ENCODE data around the gene STH.

STH gene

DNA sequence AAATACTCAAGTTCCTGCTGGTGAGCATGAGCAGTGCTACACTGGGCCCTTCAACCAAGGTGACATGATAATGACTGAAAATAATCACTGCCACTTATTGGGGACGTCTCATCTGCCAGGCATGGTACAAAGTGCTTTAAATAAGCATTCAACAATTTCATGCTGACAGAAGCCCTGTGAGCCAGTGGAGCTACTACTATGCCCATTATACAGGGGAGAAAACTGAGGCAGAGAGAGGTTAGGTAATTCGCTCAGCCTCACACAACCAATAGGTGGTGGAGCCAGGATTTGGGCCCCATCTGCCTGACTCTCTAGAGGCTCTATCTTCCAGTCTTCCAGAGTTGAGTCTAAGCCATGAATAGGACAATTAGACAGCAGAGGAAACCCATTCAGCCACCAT, 30.3 kb upstream of the STH start:
- DNase-seq: no peak

DNA sequence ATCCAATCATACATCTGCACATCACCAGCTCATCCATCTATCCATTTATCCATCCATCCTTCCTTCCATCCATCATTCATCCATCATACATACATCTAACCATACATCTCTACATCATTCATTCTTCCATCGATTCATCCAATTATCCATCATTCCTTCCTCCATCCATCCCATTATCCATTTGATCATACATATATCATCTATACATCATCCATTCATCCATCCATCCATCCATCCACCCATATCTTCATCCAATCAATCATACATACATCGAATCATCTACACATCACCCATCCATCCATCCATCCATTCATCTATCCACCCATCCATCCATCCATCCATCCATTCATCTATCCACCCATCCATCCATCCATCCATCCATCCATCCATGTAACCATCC, 29.3 kb upstream of the STH start:
- no peak for DNase-seq

DNA sequence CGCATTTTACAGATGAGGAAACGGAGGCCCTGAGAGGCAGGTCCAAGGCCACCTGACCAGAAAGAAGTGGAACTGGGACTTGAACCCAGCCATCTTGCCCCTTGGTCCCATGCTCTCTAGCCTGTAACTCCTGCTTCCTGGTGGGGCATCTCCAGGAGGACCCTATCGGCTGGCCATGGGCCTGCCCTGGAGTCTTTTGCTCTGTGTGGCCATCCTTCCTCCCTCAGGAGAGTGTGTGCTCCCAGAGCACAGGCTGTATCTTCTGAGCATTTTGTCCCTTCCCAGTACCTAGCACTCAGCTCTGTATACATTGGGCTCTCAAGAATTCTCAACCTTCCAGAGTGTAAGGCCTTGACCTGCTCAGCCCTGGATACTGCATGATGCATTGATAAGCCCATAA, 28.4 kb upstream of the STH start:
- no peak for DNase-seq

DNA sequence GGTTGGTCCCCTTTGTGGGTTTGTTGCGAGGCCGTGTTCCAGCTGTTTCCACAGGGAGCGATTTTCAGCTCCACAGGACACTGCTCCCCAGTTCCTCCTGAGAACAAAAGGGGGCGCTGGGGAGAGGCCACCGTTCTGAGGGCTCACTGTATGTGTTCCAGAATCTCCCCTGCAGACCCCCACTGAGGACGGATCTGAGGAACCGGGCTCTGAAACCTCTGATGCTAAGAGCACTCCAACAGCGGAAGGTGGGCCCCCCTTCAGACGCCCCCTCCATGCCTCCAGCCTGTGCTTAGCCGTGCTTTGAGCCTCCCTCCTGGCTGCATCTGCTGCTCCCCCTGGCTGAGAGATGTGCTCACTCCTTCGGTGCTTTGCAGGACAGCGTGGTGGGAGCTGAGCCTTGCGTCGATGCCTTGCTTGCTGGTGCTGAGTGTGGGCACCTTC, 27.3 kb upstream of the STH start:
- no peak for DNase-seq

DNA sequence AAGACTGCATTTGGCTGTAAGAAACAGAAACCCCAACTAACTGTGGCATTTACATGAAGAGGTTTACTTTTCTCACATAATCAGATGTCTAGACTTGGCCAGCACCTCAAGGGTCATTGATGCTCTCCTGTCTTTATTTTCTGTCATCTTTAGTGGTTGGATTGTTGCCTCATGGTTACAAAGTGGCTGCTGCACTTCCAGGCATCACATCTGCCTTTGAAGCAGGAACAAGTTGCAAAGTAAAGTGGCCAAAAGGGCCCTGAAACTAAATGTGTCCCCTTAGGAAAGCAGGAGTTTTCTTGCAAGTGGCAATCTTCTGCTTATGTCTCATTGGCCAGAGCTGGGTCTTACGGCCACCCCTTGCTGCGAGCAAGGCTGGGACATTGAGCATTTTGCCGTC, 26.5 kb upstream of the STH start:
- DNase-seq: no peak

DNA sequence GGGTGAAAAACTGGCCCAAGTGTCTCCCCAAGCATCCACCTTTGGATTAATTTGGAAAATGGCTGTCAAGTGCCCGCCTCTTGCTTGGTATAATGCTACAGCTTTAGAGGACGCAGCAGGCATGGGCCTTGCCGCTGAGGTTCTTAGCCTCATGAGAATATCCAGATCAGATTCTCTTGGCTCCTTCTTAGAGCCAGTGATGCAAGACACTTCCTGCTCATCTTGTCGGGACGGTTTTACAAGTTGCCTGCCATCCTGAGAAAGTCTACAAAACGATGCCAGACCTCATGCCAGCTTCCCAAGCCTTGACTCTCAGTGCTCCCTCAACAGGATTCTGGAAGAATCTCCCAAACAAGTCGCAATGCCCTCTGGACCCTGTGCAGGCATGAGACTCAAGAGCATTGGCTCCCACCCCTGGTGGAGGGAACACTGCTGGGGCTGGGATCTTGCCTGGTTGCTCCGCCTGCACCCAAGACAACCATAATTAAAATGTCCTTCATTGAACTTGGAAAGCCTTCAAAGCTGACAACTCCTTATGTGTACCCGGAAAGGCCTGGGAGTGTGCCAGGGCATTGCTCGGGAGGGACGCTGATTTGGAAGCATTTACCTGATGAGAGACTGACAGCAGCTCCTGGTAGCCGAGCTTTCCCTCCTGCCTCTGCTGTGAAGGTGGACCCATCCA, 25.8 kb upstream of the STH start:
- DNase-seq: no peak

DNA sequence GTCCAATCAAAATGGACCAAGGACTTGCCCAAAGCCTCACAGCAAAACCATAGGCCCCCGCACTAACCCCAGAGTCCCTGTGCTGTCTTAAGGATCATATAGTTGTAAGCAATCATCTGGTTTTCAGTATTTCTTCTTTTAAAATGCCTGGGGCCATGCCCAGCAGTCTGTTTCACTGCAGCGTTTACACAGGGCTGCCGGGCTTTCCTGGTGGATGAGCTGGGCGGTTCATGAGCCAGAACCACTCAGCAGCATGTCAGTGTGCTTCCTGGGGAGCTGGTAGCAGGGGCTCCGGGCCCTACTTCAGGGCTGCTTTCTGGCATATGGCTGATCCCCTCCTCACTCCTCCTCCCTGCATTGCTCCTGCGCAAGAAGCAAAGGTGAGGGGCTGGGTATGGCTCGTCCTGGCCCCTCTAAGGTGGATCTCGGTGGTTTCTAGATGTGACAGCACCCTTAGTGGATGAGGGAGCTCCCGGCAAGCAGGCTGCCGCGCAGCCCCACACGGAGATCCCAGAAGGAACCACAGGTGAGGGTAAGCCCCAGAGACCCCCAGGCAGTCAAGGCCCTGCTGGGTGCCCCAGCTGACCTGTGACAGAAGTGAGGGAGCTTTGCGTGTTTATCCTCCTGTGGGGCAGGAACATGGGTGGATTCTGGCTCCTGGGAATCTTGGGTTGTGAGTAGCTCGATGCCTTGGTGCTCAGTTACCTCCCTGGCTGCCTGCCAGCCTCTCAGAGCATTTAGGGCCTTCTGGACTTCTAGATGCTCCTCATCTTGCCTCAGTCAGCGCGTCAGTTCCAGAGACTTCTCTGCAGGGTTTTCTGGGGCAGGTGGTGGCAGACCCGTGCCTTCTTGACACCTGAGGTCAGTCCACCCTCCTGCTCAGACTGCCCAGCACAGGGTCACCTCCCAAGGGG, 24.8 kb upstream of the STH start:
- DNase-seq: no peak

DNA sequence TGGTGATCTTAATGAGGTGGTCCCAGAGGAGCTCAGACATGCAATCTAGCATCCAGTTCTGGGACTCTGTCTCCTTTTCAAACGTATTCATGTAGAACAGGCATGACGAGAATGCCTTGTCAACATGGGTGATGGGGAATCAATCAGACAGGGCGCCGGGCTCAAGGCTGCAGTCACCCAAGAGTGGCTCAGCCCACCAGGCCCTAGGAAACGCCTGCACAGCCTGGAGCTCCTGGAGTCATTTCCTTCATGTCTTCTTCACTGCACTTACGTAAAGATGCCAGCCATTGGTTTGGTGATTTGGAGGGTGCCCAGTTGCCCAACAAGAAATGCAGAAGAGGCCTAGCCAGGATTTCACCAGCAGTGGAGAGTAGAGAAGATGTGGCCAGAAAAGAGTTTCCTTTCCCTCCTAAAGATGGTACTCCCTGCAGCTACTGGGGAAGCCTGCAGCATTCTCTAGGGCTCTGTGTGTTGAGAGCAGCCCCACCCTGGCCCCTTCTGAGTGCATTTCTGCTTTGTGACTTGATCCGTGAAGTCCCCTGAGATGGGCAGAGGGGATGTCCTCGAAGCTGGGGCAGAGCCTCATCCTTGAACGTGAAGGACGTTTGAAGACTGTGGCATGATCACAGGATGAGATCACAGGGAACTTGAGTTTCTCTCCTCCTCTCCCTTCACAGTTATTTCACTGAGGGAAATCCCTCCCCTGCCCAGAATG, 24.0 kb upstream of the STH start:
- no peak for DNase-seq

DNA sequence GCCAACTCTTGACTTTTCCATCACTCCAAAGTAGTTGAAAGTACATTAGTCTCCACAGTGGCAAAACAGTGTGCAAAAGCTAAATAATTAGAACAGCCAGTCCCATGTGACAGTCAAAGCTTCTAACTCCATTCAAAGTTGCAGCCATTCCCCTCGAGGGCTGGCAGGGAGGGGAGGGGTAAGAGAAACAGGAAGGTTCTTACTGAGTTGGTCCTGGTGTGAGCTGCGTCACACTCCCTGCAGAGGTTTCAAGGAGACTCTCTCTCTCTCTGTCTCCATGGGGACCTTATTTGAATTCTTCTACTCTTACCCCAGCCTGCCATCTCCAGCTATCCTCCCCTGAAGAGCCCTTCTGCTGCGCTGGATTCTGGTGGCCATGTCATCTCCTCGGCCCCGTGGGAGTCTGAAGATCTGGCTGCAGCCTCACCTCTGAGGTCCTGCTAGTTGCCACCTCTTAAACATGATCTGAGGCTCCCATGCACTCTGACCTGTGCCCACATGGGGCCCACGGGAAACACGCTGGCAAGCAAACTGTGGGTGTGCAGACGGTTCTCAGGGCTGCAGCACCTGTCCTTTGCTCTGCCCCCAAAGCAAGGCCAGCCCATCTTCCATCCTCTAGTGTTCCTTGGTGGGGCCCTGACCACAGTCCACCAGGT, 23.3 kb upstream of the STH start:
- no peak for DNase-seq

DNA sequence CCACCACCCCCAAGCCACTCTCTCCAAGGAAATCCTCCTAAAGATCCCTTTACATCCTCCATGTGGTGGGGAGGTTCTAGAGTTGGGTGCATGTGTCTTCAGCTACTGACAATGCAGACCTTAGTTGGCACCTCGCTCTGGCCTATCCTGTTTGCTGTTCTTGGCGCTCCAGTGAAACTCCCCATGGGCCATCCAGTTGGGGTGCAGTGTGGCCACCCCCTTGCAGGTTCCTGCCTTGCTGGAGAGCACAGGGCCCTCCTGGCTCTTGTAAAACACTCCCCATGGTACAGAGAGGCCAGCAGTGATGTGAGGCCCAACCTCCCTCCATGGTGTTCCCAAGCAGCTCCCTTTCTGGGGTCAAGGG, 22.7 kb upstream of the STH start:
- no peak for DNase-seq

DNA sequence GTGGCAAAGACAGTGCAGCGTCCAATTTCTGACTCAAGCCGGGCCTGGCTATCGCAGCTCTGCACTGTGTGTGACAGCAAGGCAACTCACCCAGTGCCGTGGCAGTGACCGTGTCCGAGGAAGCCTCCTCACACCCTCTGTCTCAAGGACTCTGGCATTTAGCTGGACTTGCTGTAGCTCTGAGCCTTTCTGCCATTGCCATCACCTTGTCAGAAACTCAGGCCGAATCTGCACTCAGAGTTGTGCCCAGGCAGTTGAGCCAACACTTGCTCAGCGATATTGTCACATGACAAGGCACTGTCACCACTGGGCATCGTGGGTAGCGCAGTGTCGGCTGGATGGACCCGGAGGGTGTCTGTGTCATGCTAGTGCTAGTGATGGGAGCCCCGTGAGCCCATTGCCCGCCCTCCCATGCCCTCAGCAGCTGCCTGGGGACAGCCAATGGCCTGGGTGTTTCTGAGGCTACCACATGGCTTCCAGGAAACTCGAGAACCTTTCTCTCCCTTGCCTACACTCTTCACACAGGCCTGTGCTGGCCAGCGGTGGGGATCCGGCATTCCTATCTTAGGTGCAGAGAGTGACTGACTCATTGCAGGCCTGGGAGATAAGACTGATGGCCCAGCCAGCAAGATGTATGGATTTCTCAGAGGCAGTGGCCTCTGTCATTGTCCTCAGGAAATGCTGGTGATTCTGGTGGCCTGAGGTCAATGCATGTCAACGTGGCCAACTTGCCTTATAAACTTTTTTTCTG, 22.1 kb upstream of the STH start:
- DNase-seq: no peak

DNA sequence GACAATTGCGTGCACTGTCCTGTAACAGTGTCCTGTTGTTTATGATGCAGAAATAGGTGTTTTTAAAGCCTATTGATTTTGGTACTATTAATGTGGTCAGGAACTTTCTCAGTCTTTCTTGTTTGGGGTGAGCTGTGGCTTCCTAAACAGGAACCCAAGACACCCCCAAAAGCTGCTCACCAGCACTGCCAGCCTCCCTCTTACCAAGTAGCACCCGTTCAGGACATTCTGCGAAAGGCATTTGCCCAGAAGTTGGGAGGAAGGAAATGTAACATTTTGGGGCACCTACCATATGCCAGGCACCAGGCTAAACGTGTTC, 21.6 kb upstream of the STH start:
- no peak for DNase-seq

DNA sequence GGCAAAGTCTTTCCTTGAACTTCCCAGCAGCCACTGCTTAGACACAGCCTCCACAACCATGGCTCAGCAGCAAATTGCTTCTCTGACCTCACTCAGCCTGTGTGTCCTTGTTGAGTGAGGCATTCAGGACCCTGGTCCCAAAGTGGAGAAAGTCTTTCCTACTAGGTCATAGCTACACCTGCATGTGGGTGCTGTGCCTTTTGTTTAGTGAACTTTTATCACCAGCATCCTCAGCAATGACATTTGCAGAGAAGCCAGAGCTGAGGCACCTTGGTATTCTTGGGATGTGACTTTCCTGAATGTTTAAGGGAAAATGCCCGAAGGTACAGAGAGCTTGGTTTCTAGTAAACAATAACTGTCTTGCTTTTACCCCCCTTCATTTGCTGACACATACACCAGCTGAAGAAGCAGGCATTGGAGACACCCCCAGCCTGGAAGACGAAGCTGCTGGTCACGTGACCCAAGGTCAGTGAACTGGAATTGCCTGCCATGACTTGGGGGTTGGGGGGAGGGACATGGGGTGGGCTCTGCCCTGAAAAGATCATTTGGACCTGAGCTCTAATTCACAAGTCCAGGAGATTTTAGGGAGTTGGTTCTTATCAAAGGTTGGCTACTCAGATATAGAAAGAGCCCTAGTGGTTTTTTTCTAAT, 20.9 kb upstream of the STH start:
- DNase-seq: no peak

DNA sequence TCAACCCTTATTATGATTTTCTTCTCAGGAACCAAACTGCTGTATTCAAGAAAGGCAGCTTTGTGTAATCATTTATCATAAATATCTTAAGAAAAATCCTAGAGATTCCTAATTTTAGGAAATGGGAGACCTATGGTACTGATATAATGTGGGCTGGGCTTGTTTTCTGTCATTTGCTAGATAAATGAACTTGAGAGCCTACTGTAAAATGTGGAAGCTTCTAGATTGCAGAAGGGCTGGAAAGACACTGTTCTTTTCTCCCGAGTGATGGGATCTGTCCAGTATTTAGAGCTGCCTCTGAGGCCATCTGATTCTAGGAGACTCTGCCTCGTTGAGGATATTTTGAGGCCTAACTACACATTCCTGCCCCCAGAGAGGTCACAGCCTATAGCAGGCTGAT, 19.9 kb upstream of the STH start:
- DNase-seq: no peak

DNA sequence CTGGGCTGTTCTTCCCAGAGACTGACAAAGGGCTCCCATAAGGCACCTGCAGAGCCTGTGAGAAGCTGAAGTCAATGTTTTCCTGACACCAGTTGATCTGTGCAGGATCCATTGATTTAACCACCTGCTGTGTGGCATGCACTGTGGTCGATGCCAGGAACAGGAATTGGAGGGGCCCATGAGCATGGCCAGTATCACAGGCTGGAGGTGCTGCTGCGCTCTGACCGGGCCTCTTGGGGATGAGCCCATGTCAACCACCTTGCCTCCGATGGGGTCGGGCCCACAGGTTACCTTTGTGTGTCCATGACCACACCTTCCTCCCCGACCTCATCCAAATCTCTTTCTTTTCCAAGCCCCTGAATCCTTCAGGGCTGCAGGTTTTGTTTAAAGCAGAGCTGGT, 18.2 kb upstream of the STH start:
- DNase-seq: no peak

DNA sequence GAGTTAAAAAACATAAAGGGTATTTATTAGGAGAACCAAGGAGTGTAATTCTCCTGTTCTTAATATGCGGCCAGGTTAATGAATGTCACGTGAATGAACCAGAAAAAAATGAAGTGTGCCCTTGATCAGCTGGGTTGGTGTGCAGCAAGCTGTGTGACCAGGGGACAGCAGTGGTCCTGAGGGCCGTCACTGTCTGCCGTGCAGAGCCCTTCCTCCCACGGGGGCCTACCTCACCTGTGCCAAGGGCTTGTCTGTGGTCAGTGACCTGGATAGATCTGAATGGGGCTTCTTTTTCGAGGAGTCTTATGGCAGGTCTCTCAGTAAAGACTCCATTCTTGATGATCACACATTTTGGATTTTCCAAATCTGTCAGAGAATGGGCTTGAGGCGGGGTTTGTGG, 17.7 kb upstream of the STH start:
- no peak for DNase-seq

DNA sequence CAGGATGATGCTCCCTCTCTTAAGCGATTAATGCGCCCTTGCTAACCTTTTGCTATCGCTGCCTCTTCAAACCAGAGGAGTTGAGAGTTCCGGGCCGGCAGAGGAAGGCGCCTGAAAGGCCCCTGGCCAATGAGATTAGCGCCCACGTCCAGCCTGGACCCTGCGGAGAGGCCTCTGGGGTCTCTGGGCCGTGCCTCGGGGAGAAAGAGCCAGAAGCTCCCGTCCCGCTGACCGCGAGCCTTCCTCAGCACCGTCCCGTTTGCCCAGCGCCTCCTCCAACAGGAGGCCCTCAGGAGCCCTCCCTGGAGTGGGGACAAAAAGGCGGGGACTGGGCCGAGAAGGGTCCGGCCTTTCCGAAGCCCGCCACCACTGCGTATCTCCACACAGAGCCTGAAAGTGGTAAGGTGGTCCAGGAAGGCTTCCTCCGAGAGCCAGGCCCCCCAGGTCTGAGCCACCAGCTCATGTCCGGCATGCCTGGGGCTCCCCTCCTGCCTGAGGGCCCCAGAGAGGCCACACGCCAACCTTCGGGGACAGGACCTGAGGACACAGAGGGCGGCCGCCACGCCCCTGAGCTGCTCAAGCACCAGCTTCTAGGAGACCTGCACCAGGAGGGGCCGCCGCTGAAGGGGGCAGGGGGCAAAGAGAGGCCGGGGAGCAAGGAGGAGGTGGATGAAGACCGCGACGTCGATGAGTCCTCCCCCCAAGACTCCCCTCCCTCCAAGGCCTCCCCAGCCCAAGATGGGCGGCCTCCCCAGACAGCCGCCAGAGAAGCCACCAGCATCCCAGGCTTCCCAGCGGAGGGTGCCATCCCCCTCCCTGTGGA, 16.0 kb upstream of the STH start:
- DNase-seq: no peak

DNA sequence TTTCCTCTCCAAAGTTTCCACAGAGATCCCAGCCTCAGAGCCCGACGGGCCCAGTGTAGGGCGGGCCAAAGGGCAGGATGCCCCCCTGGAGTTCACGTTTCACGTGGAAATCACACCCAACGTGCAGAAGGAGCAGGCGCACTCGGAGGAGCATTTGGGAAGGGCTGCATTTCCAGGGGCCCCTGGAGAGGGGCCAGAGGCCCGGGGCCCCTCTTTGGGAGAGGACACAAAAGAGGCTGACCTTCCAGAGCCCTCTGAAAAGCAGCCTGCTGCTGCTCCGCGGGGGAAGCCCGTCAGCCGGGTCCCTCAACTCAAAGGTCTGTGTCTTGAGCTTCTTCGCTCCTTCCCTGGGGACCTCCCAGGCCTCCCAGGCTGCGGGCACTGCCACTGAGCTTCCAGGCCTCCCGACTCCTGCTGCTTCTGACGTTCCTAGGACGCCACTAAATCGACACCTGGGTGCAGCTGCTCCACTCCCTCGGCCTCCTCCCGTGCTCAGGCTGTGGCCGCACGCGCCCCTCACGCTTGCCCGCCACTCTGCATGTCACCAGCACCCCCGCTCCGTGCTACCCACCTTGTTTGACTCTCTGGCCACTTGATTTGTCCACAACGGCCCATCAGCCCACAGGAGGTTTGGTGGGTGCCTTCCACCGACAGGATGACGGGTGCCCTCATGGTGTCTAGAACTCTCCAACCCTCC, 15.3 kb upstream of the STH start:
- no peak for DNase-seq

DNA sequence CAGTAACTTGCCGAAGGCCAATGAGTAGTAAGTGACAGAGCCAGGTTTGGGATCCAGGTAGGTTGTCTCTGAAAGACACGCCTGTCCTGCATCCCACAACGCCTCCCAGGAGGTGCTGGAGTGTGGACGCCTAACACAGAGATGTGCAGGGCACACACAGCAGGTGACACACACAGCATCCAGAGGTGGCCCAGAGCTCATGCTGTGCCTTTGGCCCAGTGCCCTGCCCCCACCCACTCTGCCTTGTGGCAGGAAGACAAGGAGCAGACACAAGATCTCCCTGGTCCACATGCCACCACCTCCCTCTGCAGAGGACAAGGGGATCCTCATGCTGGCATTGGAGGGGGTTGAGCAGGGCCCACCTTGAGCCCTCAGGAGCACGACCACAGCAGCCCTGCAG, 14.7 kb upstream of the STH start:
- no peak for DNase-seq

DNA sequence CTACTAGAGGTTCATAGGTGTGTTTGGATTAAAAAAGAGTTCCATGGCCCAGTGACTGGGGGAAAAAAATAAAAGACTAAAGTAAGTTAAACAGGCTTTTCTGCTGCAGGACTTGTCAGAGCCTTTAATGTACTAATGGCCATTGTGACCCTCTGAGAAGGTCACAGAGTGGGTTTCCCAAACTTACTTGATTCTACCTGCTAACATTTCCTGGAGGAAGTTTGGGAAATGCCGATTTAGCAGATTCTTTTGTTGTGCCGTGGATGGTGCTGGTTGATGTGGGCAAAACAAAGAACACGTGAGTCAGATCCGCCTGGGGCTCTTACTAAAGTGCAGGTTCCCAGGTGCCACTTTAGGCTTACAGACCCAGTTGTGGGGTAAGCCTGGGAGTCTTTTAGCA, 13.6 kb upstream of the STH start:
- DNase-seq: no peak

DNA sequence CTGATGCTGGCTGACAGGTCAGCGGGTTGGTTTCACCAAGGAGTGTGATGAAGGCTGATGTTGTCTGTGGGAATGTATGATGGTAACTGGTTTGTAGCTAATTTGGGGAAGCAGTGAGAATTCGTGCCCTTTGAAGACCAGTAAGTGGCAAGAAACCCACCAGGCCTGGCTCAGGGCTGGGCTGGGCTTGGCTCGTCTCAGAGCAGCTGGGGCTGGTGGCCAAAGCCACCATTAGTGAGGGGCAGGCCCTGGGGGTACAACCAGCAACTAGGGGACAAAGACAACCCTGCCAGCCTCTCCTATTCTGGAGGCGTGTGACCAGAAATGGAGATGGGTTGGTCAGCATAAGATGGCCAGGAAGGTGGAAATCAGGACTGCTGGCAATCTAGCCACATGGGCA, 13.0 kb upstream of the STH start:
- no peak for DNase-seq

All from activated gamma-delta T cell treated with Interleukin-2 at 50 U/mL for 16 hours (primary cell).